ENCODE measurements around the gene FMR1NB.

The FMR1NB gene

GRCh38 chrX:147981038-147981752, at the start of gene FMR1NB:
Gene FMR1NB (plus strand): TSS chrX:147981337. CDS start chrX:147981403, 66 bp downstream.
- DNase-seq = no peak

GRCh38 chrX:147933815-147934214, 47.3 kb upstream of the FMR1NB start:
- DNase-seq = no peak

GRCh38 chrX:147935156-147935758, 45.9 kb upstream of the FMR1NB start:
- DNase-seq = no peak

GRCh38 chrX:147945286-147945685, 35.9 kb upstream of the FMR1NB start:
- DNase-seq = no peak

GRCh38 chrX:147948531-147948930, 32.6 kb upstream of the FMR1NB start:
- no peak for DNase-seq

GRCh38 chrX:147950352-147950751, 30.8 kb upstream of the FMR1NB start:
- DNase-seq = no peak

- DNase-seq = no peak
These were observed 27.2 kb upstream of the FMR1NB start for GRCh38 chrX:147953976-147954375.

GRCh38 chrX:147957291-147957690, 23.8 kb upstream of the FMR1NB start:
- no peak for DNase-seq

GRCh38 chrX:147958291-147958690, 22.8 kb upstream of the FMR1NB start:
- no peak for DNase-seq

GRCh38 chrX:147960722-147961121, 20.4 kb upstream of the FMR1NB start:
- DNase-seq = no peak

GRCh38 chrX:147962476-147962875, 18.7 kb upstream of the FMR1NB start:
- no peak for DNase-seq

- DNase-seq = no peak
These were observed 2.2 kb upstream of the FMR1NB start for GRCh38 chrX:147978931-147979330.

- no peak for DNase-seq
These were observed 39.2 kb downstream of the FMR1NB start for GRCh38 chrX:148020329-148020728.

- DNase-seq = no peak
These were observed 43.5 kb downstream of the FMR1NB start for GRCh38 chrX:148024425-148025148.

- no peak for DNase-seq
These were observed 54.2 kb downstream of the FMR1NB start for GRCh38 chrX:148035380-148035779.

- no peak for DNase-seq
These were observed 55.9 kb downstream of the FMR1NB start for GRCh38 chrX:148037020-148037419.

- no peak for DNase-seq
These were observed 62.2 kb downstream of the FMR1NB start for GRCh38 chrX:148043271-148043855.

GRCh38 chrX:148047200-148047599, 66.1 kb downstream of the FMR1NB start:
- no peak for DNase-seq

GRCh38 chrX:148049441-148049840, 68.3 kb downstream of the FMR1NB start:
- no peak for DNase-seq

- no peak for DNase-seq
These were observed 70.8 kb downstream of the FMR1NB start for GRCh38 chrX:148051973-148052372.

- DNase-seq = no peak
These were observed 86.1 kb downstream of the FMR1NB start for GRCh38 chrX:148067285-148067684.

- DNase-seq = no peak
These were observed 88.8 kb downstream of the FMR1NB start for GRCh38 chrX:148069759-148070503.

- no peak for DNase-seq
These were observed 89.4 kb downstream of the FMR1NB start for GRCh38 chrX:148070504-148070877.
